Smooth muscle cell (in vitro differentiated cells): ENCODE measurements around the gene OR2M2. TPM values are rescaled to one million over a fixed set of nuclear protein-coding genes. Genes with fewer than 3 reads are reported as not detected.

Experiments
- DNase-seq: peaks from one replicate; lab custom pipeline; 2025; ENCODE audit not compliant: unreplicated experiment; lab: John Stamatoyannopoulos, UW
- H2AFZ ChIP-seq: fragments of 200-600 bp; sonication (generic); 2 replicates; pipeline ENCODE4 v1.6.0; 2016; ENCODE audit warnings: antibody characterized with exemption, low read depth, mild to moderate bottlenecking
- H3F3A ChIP-seq: fragments of 200-600 bp; sonication (generic); 2 replicates; pipeline ENCODE4 v1.6.0; 2017; ENCODE audit warnings: antibody characterized with exemption, low read depth
- H3K27ac ChIP-seq: fragments of 200-600 bp; sonication (generic); 2 replicates; pipeline ENCODE4 v1.5.1; 2016; ENCODE audit warnings: low read depth, mild to moderate bottlenecking
- H3K27me3 ChIP-seq: fragments of 200-600 bp; sonication (generic); 2 replicates; pipeline ENCODE4 v1.6.1; 2016; ENCODE audit warnings: low read depth, mild to moderate bottlenecking
- H3K36me3 ChIP-seq: fragments of 200-600 bp; sonication (generic); 2 replicates; pipeline ENCODE4 v1.5.1; 2016; ENCODE audit warnings: low read depth
- H3K4me1 ChIP-seq: fragments of 200-600 bp; sonication (generic); 2 replicates; pipeline ENCODE4 v1.5.1; 2016; ENCODE audit warnings: low read depth
- H3K4me2 ChIP-seq: fragments of 200-600 bp; sonication (generic); 2 replicates; pipeline ENCODE4 v1.6.0; 2016; ENCODE audit warnings: mild to moderate bottlenecking
- H3K4me3 ChIP-seq: fragments of 200-600 bp; sonication (generic); 2 replicates; pipeline ENCODE4 v1.5.1; 2016; ENCODE audit warnings: mild to moderate bottlenecking
- H3K79me2 ChIP-seq: fragments of 200-600 bp; sonication (generic); 2 replicates; pipeline ENCODE4 v1.6.0; 2016; ENCODE audit warnings: low read depth, mild to moderate bottlenecking
- H3K9ac ChIP-seq: fragments of 200-600 bp; sonication (generic); 2 replicates; pipeline ENCODE4 v1.6.0; 2016; ENCODE audit warnings: low read depth
- H3K9me3 ChIP-seq: fragments of 200-600 bp; sonication (generic); replicated peaks from 2 replicates; pipeline ENCODE4 v1.5.1; 2016; ENCODE audit warnings: low read depth
- H4K20me1 ChIP-seq: fragments of 200-600 bp; sonication (generic); 2 replicates; pipeline ENCODE4 v1.6.0; 2016; ENCODE audit warnings: low read depth
- WGBS: methylation state at CpG from one replicate; pipeline ENCODE4 v1.1.7; 2016; ENCODE audit warnings: low lambda C conversion rate; 5-methylcytosine and 5-hydroxymethylcytosine counted together
- polyA plus RNA-seq: library from polyadenylated mRNA; unstranded; fragments of >200 nt; fragmentation: Nextera tagmentation; extraction: Ambion mirVana; gene quantifications from 2 replicates; pipeline ENCODE4 v1.2.1, GENCODE V29; 2016
- total RNA-seq: library from RNA; depleted of rRNA; stranded (reverse); fragments of >200 nt; gene quantifications from 2 replicates; pipeline ENCODE4 v1.2.3, GENCODE V29; 2014
- TF ChIP-seq, protein P1 (sequence below): fragments of 200-600 bp; sonication (generic); IDR thresholded peaks from 2 replicates; pipeline ENCODE4 v1.5.1; 2017; ENCODE audit warnings: borderline replicate concordance, mild to moderate bottlenecking, antibody characterized with exemption; ENCODE audit not compliant: insufficient read depth, poor library complexity, severe bottlenecking

OR2M2 gene
- total and polyA plus RNA-seq, 2 experiments from 2014 or later = not detected

DNA sequence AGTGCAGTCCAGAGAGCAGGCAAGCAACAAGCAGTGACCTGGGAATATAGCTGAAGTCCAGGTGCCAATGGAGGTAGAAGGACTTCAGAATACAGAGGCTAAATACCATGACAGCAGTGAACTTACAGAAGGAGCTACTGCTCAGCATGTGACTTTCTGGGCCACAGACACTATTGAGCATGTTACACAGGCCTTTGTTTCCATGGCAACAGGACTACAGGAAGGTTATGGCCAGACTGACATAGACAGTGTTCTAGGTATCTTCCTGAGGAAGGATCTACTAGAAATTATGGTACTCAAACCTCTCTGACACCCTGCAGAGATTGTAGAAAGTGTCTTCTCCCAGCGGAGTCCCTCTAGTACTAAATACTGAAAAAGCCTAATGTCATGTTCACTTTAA lies 18.7 kb upstream of the OR2M2 start:
- Histone ChIP-seq H3K9ac (no peak overlapping the region), H3K4me2 (no peak overlapping the region), H3F3A (no peaks in the 10 kb centered on the region), H3K4me1 (no peaks in the 10 kb centered on the region), H3K36me3 (no peaks in the 10 kb centered on the region), H3K27me3 (no peaks in the 10 kb centered on the region), H3K4me3 (no peak overlapping the region), H2AFZ (no peak overlapping the region), H4K20me1 (no peaks in the 10 kb centered on the region), H3K79me2 (no peaks in the 10 kb centered on the region), H3K27ac (no peak overlapping the region), H3K9me3 (peaks cover 12% of the 10 kb centered on the region)
- DNase-seq = no peak
- 79% methylated on average over 1 of the region's 1 CpG for WGBS
- TF ChIP-seq, protein P1, sequence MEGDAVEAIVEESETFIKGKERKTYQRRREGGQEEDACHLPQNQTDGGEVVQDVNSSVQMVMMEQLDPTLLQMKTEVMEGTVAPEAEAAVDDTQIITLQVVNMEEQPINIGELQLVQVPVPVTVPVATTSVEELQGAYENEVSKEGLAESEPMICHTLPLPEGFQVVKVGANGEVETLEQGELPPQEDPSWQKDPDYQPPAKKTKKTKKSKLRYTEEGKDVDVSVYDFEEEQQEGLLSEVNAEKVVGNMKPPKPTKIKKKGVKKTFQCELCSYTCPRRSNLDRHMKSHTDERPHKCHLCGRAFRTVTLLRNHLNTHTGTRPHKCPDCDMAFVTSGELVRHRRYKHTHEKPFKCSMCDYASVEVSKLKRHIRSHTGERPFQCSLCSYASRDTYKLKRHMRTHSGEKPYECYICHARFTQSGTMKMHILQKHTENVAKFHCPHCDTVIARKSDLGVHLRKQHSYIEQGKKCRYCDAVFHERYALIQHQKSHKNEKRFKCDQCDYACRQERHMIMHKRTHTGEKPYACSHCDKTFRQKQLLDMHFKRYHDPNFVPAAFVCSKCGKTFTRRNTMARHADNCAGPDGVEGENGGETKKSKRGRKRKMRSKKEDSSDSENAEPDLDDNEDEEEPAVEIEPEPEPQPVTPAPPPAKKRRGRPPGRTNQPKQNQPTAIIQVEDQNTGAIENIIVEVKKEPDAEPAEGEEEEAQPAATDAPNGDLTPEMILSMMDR = no peak

GRCh38 chr1:248158758-248159157 lies 15.9 kb upstream of the OR2M2 start:
- H3K4me1 ChIP-seq = no peaks in the 10 kb centered on the region
- no peaks in the 10 kb centered on the region for H3K27me3 ChIP-seq
- no peak overlapping the region for H3K4me2 ChIP-seq
- H3F3A ChIP-seq = no peaks in the 10 kb centered on the region
- H3K9ac ChIP-seq = no peak overlapping the region
- no peaks in the 10 kb centered on the region for H4K20me1 ChIP-seq
- no peak overlapping the region for H2AFZ ChIP-seq
- H3K79me2 ChIP-seq = no peaks in the 10 kb centered on the region
- WGBS = 67% methylated on average over 4 of the region's 4 CpGs
- TF ChIP-seq, protein P1 = no peak
- H3K9me3 ChIP-seq = peaks cover 12% of the 10 kb centered on the region
- no peak for DNase-seq
- H3K4me3 ChIP-seq = no peak overlapping the region
- no peaks in the 10 kb centered on the region for H3K36me3 ChIP-seq
- H3K27ac ChIP-seq = no peak overlapping the region

DNA sequence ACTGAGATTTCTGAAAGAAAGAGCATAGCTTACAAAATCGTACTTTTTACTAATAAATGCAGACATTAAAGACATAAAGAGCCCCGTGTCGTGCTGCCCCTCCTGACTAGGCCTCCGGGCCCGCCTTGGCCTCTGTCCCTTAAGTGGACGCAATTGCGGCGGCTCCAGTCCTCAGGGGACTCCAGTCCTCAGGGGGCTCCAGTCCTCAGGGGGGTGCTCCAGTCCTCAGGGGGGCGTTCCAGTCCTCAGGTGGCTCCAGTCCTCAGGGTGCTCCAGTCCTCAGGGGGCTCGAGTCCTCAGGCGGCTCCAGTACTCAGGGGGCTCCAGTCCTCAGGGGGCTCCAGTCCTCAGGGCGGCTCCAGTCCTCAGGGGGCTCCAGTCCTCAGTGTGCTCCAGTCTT lies 10.6 kb upstream of the OR2M2 start:
- no peak for DNase-seq
- H3K4me2 ChIP-seq = no peak overlapping the region
- H3K4me1 ChIP-seq = no peaks in the 10 kb centered on the region
- H3K4me3 ChIP-seq = no peak overlapping the region
- H3K36me3 ChIP-seq = no peaks in the 10 kb centered on the region
- H3K79me2 ChIP-seq = no peaks in the 10 kb centered on the region
- H3K27ac ChIP-seq = no peak overlapping the region
- H3K27me3 ChIP-seq = no peaks in the 10 kb centered on the region
- H3K9me3 ChIP-seq = peaks cover 12% of the 10 kb centered on the region
- TF ChIP-seq, protein P1 = no peak
- H3K9ac ChIP-seq = no peak overlapping the region
- 77% methylated on average over 12 of the region's 12 CpGs for WGBS
- no peaks in the 10 kb centered on the region for H4K20me1 ChIP-seq
- no peak overlapping the region for H2AFZ ChIP-seq
- H3F3A ChIP-seq = no peaks in the 10 kb centered on the region

DNA sequence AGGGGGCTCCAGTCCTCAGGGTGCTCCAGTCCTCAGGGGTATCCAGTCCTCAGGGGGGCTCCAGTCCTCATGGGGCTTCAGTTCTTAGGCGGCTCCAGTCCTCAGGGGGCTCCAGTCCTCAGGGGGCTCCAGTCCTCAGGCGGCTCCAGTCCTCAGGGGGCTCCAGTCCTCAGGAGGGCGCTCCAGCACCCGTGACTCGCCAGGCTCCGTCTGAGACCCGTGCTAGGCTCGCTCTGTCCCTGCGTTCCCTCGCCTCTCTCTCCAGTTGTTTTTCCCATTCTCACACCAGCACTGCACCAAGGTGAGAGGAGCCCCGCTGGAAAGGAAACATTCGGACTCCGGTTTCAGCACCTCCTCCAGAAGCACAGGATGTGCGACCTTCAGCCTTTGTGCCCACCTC lies 9.4 kb upstream of the OR2M2 start:
- Histone ChIP-seq H2AFZ (no peak overlapping the region), H3K4me3 (no peak overlapping the region), H3K4me2 (no peak overlapping the region), H3K36me3 (no peaks in the 10 kb centered on the region), H3K9ac (no peak overlapping the region), H3K4me1 (no peaks in the 10 kb centered on the region), H3K27ac (no peak overlapping the region), H4K20me1 (no peaks in the 10 kb centered on the region), H3F3A (no peaks in the 10 kb centered on the region), H3K9me3 (peaks cover 10% of the 10 kb centered on the region), H3K27me3 (no peaks in the 10 kb centered on the region), H3K79me2 (no peaks in the 10 kb centered on the region)
- no peak for DNase-seq
- TF ChIP-seq, protein P1 = no peak
- 82% methylated on average over 14 of the region's 14 CpGs for WGBS
